ENCODE results near the gene ETFDH. TPM values are rescaled to one million over a fixed set of nuclear protein-coding genes. Genes with fewer than 3 reads are reported as not detected.

ETFDH gene
- total and polyA plus RNA-seq, 10 of the 15 experiments (the other 5 are each of a cell fraction or from before 2014, with no cell fraction given) = 10.9 to 30.4 (median 20.6) TPM

DNA sequence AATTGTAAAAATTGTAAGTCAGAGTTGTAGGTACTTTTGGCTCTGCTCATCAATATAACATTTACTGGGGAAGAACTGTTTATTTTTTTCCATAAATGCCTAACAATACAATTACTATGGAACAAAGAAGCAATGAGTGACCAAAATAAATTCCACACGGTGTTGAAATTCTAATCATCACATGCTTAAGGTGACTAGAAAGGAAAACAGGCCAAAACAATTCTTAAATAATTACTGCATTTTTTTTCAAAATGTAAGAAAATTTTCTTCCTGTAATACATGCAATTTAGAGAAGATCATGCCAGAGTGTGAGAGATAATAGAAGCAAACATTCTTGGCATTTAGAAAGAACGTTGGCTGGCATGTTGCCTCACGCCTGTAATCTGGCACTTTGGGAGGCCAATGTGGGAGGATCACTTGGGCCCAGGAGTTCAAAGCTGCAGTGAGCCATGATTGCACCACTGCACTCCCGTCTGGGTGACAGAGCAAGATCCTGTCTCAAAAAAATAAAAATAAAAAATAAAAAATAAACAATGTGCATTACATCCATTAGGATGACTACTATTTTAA lies 22.9 kb upstream of the ETFDH start:
- H4K20me1 ChIP-seq (ENCODE audit: control insufficient read depth, insufficient read depth) = no peaks in the 10 kb centered on the region
- H3K4me3 ChIP-seq = no peak overlapping the region
- no peak overlapping the region for H3K27ac ChIP-seq (ENCODE audit: control insufficient read depth, insufficient read depth)
- no peaks in the 10 kb centered on the region for H3K79me2 ChIP-seq (ENCODE audit: control insufficient read depth, insufficient read depth, low read length)
- POLR2A ChIA-PET = no interaction called here
- DNase-seq (ENCODE audit: low read depth, low spot score) (no peak), ATAC-seq (no peak), FAIRE-seq (no peak)
- no peak overlapping the region for H2AFZ ChIP-seq (ENCODE audit: control insufficient read depth, low read depth, low read length)
- H3K4me1 ChIP-seq (ENCODE audit: control insufficient read depth, insufficient read depth, low read length) = no peaks in the 10 kb centered on the region
- BruUV-seq (replicated peaks) = no TSS peak
- intact Hi-C loops (cut with micrococcal nuclease; ENCODE audit: unreplicated experiment) = no loop called here
- CTCF ChIA-PET = no interaction called here
- no peak overlapping the region for H3K4me2 ChIP-seq (ENCODE audit: control insufficient read depth, insufficient read depth)
- H3K27me3 ChIP-seq (replicated peaks in 1 of 2; ENCODE audit: control insufficient read depth in 2 of 2, insufficient read depth in 2 of 2, low read length in 1 of 2) = no peaks in the 10 kb centered on the region; a peak in 1 of 4 replicates
- H3K9me3 ChIP-seq (replicated peaks; ENCODE audit: control insufficient read depth, insufficient read depth, low read length) = no peaks in the 10 kb centered on the region
- 46% methylated on average over 4 of the region's 4 CpGs for WGBS (ENCODE audit: insufficient coverage, insufficient replicate concordance, low lambda C conversion rate, missing lambda C conversion rate)
- RAD21 ChIA-PET (ENCODE audit: unreplicated experiment) = no interaction called here
- no peak overlapping the region for H3K9ac ChIP-seq (ENCODE audit: control insufficient read depth, insufficient read depth, low read length)
- SMC1A ChIA-PET (ENCODE audit: uncharacterized antibody, unreplicated experiment) = no interaction called here
- in situ Hi-C loops (cut with MboI) = no loop called here
- no peaks in the 10 kb centered on the region for H3K36me3 ChIP-seq (ENCODE audit: control insufficient read depth in 2 of 2, insufficient read depth in 2 of 2, low read length in 1 of 2)
- no peak for TF ChIP-seq ATF7 (IDR thresholded peaks at IDR 0.05; ENCODE audit: low read depth)
- TF ChIP-seq YY1 (IDR thresholded peaks at IDR 0.05; ENCODE audit: low read depth, low read length) = no peak
- TF ChIP-seq SREBF1 (IDR thresholded peaks at IDR 0.05; ENCODE audit: low read length) = no peak
- TF ChIP-seq, protein P1, sequence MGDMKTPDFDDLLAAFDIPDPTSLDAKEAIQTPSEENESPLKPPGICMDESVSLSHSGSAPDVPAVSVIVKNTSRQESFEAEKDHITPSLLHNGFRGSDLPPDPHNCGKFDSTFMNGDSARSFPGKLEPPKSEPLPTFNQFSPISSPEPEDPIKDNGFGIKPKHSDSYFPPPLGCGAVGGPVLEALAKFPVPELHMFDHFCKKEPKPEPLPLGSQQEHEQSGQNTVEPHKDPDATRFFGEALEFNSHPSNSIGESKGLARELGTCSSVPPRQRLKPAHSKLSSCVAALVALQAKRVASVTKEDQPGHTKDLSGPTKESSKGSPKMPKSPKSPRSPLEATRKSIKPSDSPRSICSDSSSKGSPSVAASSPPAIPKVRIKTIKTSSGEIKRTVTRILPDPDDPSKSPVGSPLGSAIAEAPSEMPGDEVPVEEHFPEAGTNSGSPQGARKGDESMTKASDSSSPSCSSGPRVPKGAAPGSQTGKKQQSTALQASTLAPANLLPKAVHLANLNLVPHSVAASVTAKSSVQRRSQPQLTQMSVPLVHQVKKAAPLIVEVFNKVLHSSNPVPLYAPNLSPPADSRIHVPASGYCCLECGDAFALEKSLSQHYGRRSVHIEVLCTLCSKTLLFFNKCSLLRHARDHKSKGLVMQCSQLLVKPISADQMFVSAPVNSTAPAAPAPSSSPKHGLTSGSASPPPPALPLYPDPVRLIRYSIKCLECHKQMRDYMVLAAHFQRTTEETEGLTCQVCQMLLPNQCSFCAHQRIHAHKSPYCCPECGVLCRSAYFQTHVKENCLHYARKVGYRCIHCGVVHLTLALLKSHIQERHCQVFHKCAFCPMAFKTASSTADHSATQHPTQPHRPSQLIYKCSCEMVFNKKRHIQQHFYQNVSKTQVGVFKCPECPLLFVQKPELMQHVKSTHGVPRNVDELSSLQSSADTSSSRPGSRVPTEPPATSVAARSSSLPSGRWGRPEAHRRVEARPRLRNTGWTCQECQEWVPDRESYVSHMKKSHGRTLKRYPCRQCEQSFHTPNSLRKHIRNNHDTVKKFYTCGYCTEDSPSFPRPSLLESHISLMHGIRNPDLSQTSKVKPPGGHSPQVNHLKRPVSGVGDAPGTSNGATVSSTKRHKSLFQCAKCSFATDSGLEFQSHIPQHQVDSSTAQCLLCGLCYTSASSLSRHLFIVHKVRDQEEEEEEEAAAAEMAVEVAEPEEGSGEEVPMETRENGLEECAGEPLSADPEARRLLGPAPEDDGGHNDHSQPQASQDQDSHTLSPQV (IDR thresholded peaks at IDR 0.05) = no peak
- TF ChIP-seq ESRRA (IDR thresholded peaks at IDR 0.05; ENCODE audit: low read length) = no peak
- no peak for TF ChIP-seq FOXM1 (IDR thresholded peaks at IDR 0.05; ENCODE audit: low read depth, low read length)
- TF ChIP-seq RBBP5 (conservative IDR thresholded peaks at IDR 0.05) = no peak
- no peak for TF ChIP-seq ZNF217 (IDR thresholded peaks at IDR 0.05)
- no peak for TF ChIP-seq EZH2 (IDR thresholded peaks at IDR 0.05; ENCODE audit: borderline replicate concordance, control insufficient read depth, low read depth, low read length)
- TF ChIP-seq IKZF2 (IDR thresholded peaks at IDR 0.05) = no peak
- TF ChIP-seq, protein P2, sequence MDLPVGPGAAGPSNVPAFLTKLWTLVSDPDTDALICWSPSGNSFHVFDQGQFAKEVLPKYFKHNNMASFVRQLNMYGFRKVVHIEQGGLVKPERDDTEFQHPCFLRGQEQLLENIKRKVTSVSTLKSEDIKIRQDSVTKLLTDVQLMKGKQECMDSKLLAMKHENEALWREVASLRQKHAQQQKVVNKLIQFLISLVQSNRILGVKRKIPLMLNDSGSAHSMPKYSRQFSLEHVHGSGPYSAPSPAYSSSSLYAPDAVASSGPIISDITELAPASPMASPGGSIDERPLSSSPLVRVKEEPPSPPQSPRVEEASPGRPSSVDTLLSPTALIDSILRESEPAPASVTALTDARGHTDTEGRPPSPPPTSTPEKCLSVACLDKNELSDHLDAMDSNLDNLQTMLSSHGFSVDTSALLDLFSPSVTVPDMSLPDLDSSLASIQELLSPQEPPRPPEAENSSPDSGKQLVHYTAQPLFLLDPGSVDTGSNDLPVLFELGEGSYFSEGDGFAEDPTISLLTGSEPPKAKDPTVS (IDR thresholded peaks at IDR 0.05; ENCODE audit: low read depth, low read length) = no peak
- TF ChIP-seq HDAC6 (IDR thresholded peaks at IDR 0.05; ENCODE audit: unreplicated experiment) = no peak
- TF ChIP-seq POLR2A (IDR thresholded peaks at IDR 0.05; ENCODE audit: low read depth, low read length) = no peak
- TF ChIP-seq, protein P3, sequence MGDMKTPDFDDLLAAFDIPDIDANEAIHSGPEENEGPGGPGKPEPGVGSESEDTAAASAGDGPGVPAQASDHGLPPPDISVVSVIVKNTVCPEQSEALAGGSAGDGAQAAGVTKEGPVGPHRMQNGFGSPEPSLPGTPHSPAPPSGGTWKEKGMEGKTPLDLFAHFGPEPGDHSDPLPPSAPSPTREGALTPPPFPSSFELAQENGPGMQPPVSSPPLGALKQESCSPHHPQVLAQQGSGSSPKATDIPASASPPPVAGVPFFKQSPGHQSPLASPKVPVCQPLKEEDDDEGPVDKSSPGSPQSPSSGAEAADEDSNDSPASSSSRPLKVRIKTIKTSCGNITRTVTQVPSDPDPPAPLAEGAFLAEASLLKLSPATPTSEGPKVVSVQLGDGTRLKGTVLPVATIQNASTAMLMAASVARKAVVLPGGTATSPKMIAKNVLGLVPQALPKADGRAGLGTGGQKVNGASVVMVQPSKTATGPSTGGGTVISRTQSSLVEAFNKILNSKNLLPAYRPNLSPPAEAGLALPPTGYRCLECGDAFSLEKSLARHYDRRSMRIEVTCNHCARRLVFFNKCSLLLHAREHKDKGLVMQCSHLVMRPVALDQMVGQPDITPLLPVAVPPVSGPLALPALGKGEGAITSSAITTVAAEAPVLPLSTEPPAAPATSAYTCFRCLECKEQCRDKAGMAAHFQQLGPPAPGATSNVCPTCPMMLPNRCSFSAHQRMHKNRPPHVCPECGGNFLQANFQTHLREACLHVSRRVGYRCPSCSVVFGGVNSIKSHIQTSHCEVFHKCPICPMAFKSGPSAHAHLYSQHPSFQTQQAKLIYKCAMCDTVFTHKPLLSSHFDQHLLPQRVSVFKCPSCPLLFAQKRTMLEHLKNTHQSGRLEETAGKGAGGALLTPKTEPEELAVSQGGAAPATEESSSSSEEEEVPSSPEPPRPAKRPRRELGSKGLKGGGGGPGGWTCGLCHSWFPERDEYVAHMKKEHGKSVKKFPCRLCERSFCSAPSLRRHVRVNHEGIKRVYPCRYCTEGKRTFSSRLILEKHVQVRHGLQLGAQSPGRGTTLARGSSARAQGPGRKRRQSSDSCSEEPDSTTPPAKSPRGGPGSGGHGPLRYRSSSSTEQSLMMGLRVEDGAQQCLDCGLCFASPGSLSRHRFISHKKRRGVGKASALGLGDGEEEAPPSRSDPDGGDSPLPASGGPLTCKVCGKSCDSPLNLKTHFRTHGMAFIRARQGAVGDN (IDR thresholded peaks at IDR 0.05) = no peak
- no peak for TF ChIP-seq NRF1 (conservative IDR thresholded peaks at IDR 0.05; ENCODE audit: low read depth, low read length)
- TF ChIP-seq SMC3 (IDR thresholded peaks at IDR 0.05; ENCODE audit: borderline replicate concordance, low read length) = no peak

Measured in GM12878 (cell line).